Measurements from ENCODE around the gene RTKN2.
"Not testable (repeated sequence)": the region's sequence is repeated elsewhere in the genome, so short reads cannot be mapped to it uniquely, and the experiment has no call there.

The RTKN2 gene

GRCh38 chr10:62268399-62269114, at the start of gene RTKN2:
Gene RTKN2, minus strand, starts transcription at chr10:62268844. Its CDS starts 234 bp downstream, at chr10:62268610.
- in situ Hi-C loops (cut with MboI; ENCODE audit: low pct_unique_long_range_greater_than_20kb, low sequenced_read_pairs) = no loop called here

GRCh38 chr10:62317257-62317656, 48.6 kb upstream of the RTKN2 start:
- in situ Hi-C loops (cut with MboI; ENCODE audit: low pct_unique_long_range_greater_than_20kb, low sequenced_read_pairs) = no loop called here
- DNase-seq = no peak

More at GRCh38 chr10:62268399-62269114, at the start of gene RTKN2:
- peak; percentile 83 for DNase-seq

DNA sequence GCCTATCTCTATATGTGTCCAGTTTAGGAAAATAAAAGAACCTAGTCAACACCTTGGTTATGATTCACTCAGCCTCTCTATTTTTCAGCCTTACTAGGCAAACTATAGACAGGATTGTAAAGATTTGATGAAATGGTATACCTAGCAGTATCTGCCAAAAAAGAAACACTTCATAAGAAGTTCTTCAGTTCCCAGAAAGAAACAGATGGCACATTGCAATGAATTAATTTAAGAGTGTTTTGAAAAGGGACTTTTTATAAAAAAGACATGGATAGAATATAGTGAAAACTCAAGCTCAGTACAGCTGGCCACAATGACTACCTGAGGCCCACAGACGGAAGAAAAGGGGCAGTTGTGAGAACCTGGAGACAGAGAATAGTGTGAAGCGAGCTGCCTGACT, 40.6 kb upstream of the RTKN2 start:
- in situ Hi-C loops (cut with MboI; ENCODE audit: low pct_unique_long_range_greater_than_20kb, low sequenced_read_pairs) = no loop called here
- DNase-seq = no peak

- DNase-seq = no peak
- in situ Hi-C loops (cut with MboI; ENCODE audit: low pct_unique_long_range_greater_than_20kb, low sequenced_read_pairs) = no loop called here
Observed at GRCh38 chr10:62308101-62308500, 39.5 kb upstream of the RTKN2 start.

DNA sequence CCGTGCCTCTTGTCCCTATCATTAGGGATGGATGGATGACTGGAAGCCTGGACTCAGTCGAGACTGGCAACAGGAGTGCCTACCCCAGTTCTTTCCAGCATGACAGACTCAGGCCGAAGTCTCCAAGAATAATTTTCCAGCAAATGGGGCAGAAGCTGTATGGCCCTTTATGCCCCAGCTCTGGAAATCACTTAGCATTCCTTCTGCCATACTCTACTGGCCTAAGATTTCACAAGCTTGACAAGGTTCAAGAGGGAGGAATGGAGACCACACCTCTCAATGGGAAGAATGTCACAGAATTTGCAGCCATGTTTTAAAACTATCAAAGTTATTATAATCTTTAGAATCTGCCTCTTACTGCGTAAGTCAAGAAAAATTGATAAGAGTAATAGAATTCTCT, 39.0 kb upstream of the RTKN2 start:
- in situ Hi-C loops (cut with MboI; ENCODE audit: low pct_unique_long_range_greater_than_20kb, low sequenced_read_pairs) = no loop called here
- DNase-seq = no peak

DNA sequence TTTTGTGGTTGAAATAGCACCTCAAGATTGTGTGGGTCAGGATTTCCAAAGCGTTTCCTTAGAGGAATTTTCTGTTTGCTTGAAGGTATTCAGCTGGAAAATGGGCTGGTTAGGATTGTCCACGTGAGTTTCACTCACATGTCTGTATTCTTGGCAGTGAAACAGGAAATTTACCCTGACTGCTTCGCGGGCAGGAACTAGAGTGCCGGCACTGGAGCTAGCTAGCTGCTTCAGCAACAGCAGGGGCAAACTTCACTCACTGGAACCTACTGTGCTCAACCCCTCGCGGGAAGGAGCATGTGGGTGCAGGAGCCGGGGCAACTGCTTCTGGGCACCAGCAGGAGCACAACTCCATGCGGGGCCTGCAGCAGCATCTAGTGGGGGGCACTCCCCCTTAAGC, 38.0 kb upstream of the RTKN2 start:
- in situ Hi-C loops (cut with MboI; ENCODE audit: low pct_unique_long_range_greater_than_20kb, low sequenced_read_pairs) = no loop called here
- DNase-seq = no peak

GRCh38 chr10:62305813-62306212, 37.2 kb upstream of the RTKN2 start:
- DNase-seq = no peak
- in situ Hi-C loops (cut with MboI; ENCODE audit: low pct_unique_long_range_greater_than_20kb, low sequenced_read_pairs) = no loop called here

DNA sequence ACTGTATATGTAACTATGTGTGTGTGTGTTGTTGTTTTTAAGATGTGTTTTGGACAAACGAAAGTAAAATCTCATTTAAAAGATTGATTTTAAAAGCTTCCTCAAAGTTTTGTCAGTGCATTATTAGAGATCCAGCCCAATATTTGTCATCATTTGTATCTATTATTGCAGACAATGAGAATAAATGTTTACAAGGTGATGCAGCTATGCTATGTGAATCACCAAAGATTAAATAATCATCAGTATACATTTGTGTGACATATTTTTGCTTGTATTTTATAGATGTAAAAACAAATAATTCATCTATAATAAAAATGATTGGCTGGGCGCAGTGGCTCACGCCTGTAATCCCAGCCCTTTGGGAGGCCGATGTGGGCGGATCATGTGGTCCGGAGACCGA, 35.3 kb upstream of the RTKN2 start:
- in situ Hi-C loops (cut with MboI; ENCODE audit: low pct_unique_long_range_greater_than_20kb, low sequenced_read_pairs) = no loop called here
- DNase-seq = no peak

GRCh38 chr10:62302760-62303159, 34.1 kb upstream of the RTKN2 start:
- in situ Hi-C loops (cut with MboI; ENCODE audit: low pct_unique_long_range_greater_than_20kb, low sequenced_read_pairs) = no loop called here
- DNase-seq = no peak

GRCh38 chr10:62297857-62298256, 29.2 kb upstream of the RTKN2 start:
- in situ Hi-C loops (cut with MboI; ENCODE audit: low pct_unique_long_range_greater_than_20kb, low sequenced_read_pairs) = no loop called here
- DNase-seq = no peak

DNA sequence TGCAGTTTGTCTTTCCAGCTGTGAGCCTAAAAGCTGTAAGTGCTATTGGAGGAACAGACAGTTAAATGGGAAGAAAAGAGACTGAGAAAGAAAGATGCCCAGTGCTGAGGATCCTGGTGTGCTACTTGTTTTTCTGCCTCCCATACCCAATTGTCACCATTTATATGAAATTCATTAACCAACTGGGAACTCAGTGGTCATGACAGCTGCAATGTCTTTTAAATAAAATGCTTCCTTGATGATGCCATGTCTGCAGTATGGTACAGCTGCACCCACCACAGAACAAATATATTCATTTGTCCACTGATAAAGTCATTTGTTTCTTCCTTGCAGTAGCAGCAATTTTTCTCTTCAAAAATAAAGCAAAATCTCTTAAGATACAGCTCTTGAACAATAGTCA, 15.6 kb upstream of the RTKN2 start:
- no peak for DNase-seq
- in situ Hi-C loops (cut with MboI; ENCODE audit: low pct_unique_long_range_greater_than_20kb, low sequenced_read_pairs) = no loop called here

- in situ Hi-C loops (cut with MboI; ENCODE audit: low pct_unique_long_range_greater_than_20kb, low sequenced_read_pairs); DNase-seq: not testable (repeated sequence)
Observed at GRCh38 chr10:62281348-62281747, 12.7 kb upstream of the RTKN2 start.

- DNase-seq; in situ Hi-C loops (cut with MboI; ENCODE audit: low pct_unique_long_range_greater_than_20kb, low sequenced_read_pairs): not testable (repeated sequence)
Observed at GRCh38 chr10:62280392-62280791, 11.7 kb upstream of the RTKN2 start.

GRCh38 chr10:62278441-62278910, 9.8 kb upstream of the RTKN2 start:
- DNase-seq = no peak
- in situ Hi-C loops (cut with MboI; ENCODE audit: low pct_unique_long_range_greater_than_20kb, low sequenced_read_pairs) = no loop called here

- in situ Hi-C loops (cut with MboI; ENCODE audit: low pct_unique_long_range_greater_than_20kb, low sequenced_read_pairs) = no loop called here
- DNase-seq = no peak
Observed at GRCh38 chr10:62277971-62278370, 9.3 kb upstream of the RTKN2 start.

GRCh38 chr10:62270020-62270419, 1.4 kb upstream of the RTKN2 start:
- no peak for DNase-seq
- in situ Hi-C loops (cut with MboI; ENCODE audit: low pct_unique_long_range_greater_than_20kb, low sequenced_read_pairs) = no loop called here

DNA sequence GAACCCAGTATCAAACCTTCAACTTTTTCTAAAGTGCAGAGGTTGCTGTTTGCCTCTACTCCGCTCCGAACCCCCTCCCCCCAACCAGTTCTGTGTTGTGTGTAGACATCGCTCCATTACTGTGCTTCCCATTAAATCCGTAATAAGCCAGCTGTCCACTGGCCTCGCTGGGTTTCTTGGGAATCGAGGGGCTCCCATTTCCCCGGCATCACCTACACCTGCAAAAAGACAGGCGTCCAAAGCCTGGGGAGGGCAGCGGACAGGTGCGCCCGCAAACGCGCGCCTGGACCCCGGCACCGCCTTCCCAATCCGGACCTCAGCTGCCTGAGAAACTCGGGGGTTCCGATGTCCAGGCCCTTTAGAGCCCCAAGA, 631 bp downstream of the RTKN2 start:
- in situ Hi-C loops (cut with MboI; ENCODE audit: low pct_unique_long_range_greater_than_20kb, low sequenced_read_pairs) = no loop called here

GRCh38 chr10:62266611-62267010, 2.0 kb downstream of the RTKN2 start:
- in situ Hi-C loops (cut with MboI; ENCODE audit: low pct_unique_long_range_greater_than_20kb, low sequenced_read_pairs) = no loop called here
- DNase-seq = no peak

More for the DNA sequence above, 631 bp downstream of the RTKN2 start:
- DNase-seq = peak; percentile 14

- in situ Hi-C loops (cut with MboI; ENCODE audit: low pct_unique_long_range_greater_than_20kb, low sequenced_read_pairs) = no loop called here
- DNase-seq = no peak
Observed at GRCh38 chr10:62266147-62266546, 2.5 kb downstream of the RTKN2 start.

DNA sequence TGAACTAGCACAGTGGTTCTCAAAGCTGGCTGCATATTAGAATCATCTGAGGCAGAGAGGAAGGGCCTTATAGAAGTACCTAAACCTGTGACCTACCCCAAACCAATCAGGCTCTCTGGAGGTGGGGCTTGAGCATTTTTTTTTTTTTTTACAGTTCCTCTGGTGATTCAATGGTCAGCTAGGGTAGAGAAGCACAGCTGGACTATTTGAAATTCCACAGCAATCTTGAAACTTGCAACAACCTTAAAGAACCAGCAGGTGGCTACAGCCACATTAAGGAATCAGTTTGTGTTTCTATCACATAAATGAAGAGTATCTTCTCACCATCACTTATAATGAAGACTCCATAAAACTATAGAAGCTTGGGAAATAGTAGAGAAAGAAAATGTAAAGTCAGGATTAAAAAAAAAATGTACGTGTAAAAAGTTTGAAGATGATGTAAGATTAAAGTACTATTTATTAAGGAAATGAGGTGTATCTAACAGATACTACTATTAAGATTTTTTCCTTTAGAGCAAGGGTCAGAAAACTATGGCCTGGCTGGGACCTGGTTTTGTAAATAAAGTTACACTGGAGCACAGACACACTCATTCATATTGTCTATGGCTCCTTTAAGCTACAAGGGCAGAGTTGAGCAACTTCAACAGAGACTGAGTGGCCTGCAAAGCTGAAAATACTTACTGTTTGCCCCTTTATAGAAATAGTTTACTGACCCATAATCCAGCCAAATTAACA, 3.8 kb downstream of the RTKN2 start:
- DNase-seq = peak; percentile 77
- in situ Hi-C loops (cut with MboI; ENCODE audit: low pct_unique_long_range_greater_than_20kb, low sequenced_read_pairs) = no loop called here

DNA sequence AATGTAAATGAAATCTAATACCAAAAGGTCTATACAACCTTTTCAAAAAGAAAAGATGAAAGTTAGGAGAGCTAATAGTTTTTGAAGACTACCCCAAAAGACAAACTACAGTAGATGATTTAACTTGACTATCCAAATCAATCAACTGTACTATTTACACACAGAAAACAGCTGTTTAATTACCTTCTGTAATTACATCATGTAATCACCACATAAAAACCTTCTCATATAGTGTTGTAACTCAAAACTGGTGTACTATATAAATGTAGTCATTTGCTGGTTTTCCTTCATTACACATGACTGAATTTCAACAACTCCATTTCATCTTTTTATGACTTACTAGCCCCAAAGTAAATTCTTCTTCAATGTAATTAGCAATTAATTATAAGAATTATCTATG, 4.5 kb downstream of the RTKN2 start:
- DNase-seq = no peak
- in situ Hi-C loops (cut with MboI; ENCODE audit: low pct_unique_long_range_greater_than_20kb, low sequenced_read_pairs) = no loop called here

Data from KBM-7 (cell line).